Hematopoietic multipotent progenitor cell treated with erythropoietin and hydrocortisone succinate and interleukin-3 and kit ligand, for 17 days (in vitro differentiated cells): ENCODE measurements around the gene PROM1.

ENCODE experiments used
- DNase-seq: peaks from one replicate; pipeline ENCODE4 v3.0.0-alpha.2; 2015; ENCODE audit warnings: low spot score

PROM1 gene

GRCh38 chr4:16025268-16025667 lies 58.6 kb downstream of the PROM1 start:
- no peak for DNase-seq

- no peak for DNase-seq
Observed at GRCh38 chr4:16023776-16024408, 59.9 kb downstream of the PROM1 start.

- DNase-seq: no peak
Observed at GRCh38 chr4:16021804-16022560, 61.8 kb downstream of the PROM1 start.

GRCh38 chr4:16019649-16020048 lies 64.2 kb downstream of the PROM1 start:
- DNase-seq: no peak

GRCh38 chr4:16018841-16019240 lies 65.0 kb downstream of the PROM1 start:
- no peak for DNase-seq

GRCh38 chr4:16018061-16018676 lies 65.7 kb downstream of the PROM1 start:
- DNase-seq: no peak

GRCh38 chr4:16016536-16016935 lies 67.3 kb downstream of the PROM1 start:
- no peak for DNase-seq

- DNase-seq: no peak
Observed at GRCh38 chr4:16011173-16011572, 72.7 kb downstream of the PROM1 start.

GRCh38 chr4:16009153-16009552 lies 74.7 kb downstream of the PROM1 start:
- no peak for DNase-seq

- DNase-seq: no peak
Observed at GRCh38 chr4:16007471-16008095, 76.2 kb downstream of the PROM1 start.

- DNase-seq: no peak
Observed at GRCh38 chr4:16006771-16007446, 76.9 kb downstream of the PROM1 start.

GRCh38 chr4:16005676-16006075 lies 78.1 kb downstream of the PROM1 start:
- no peak for DNase-seq

GRCh38 chr4:16001484-16001858 lies 82.4 kb downstream of the PROM1 start:
- DNase-seq: peak; percentile 21

- DNase-seq: no peak
Observed at GRCh38 chr4:16000708-16001483, 82.9 kb downstream of the PROM1 start.

- no peak for DNase-seq
Observed at GRCh38 chr4:15996773-15997172, 87.0 kb downstream of the PROM1 start.

- DNase-seq: no peak
Observed at GRCh38 chr4:15995826-15996225, 88.0 kb downstream of the PROM1 start.

GRCh38 chr4:15992167-15992485 lies 91.7 kb downstream of the PROM1 start:
- DNase-seq: no peak

GRCh38 chr4:15990570-15991285 lies 93.1 kb downstream of the PROM1 start:
- DNase-seq: no peak

GRCh38 chr4:15989424-15989823 lies 94.4 kb downstream of the PROM1 start:
- no peak for DNase-seq

- DNase-seq: no peak
Observed at GRCh38 chr4:15988222-15988621, 95.6 kb downstream of the PROM1 start.

GRCh38 chr4:15986907-15987306 lies 96.9 kb downstream of the PROM1 start:
- no peak for DNase-seq
